Panc1 (cell line): ENCODE data around the gene EHD4. TPM values are rescaled to one million over a fixed set of nuclear protein-coding genes. Genes with fewer than 3 reads are reported as not detected.

ENCODE experiments used
- ATAC-seq: fragments of 200-7000 bp; cut with Tn5 transposase; 2 replicates; pipeline ENCODE4 v1.9.1; 2020; ENCODE audit warnings: mild to moderate bottlenecking, moderate library complexity
- BruUV-seq: library from RNA; stranded (reverse); fragments of 400-500 nt; replicated peaks from 2 replicates; lab custom pipeline; 2021; lab: Mats Ljungman, UMichigan
- CTCF ChIA-PET: fragments of 300-600 bp; sonication (Branson Sonifier 250); formaldehyde crosslinking; loops from one replicate; lab custom pipeline; 2022; ENCODE audit warnings: antibody characterized with exemption; lab: Charles Lee
- POLR2A ChIA-PET: fragments of 300-600 bp; sonication (Branson Sonifier 250); formaldehyde crosslinking; loops from one replicate; lab custom pipeline; 2022; ENCODE audit warnings: antibody characterized with exemption; lab: Charles Lee
- DNase-seq: peaks from one replicate; pipeline ENCODE4 v3.0.0-alpha.2; 2010; ENCODE audit warnings: low read depth, low spot score
- H3K27ac ChIP-seq: 2 replicates; pipeline ENCODE4 v1.5.1; 2011; ENCODE audit warnings: mild to moderate bottlenecking, low read length, inconsistent platforms
- H3K27me3 ChIP-seq: fragments of 200-500 bp; sonication (Bioruptor generic); 2 replicates; pipeline ENCODE4 v1.6.0; 2014; ENCODE audit warnings: low read length, inconsistent platforms; ENCODE audit not compliant: control insufficient read depth, insufficient read depth
- H3K36me3 ChIP-seq: fragments of 200-500 bp; sonication (Bioruptor generic); 2 replicates; pipeline ENCODE4 v1.5.1; 2014; ENCODE audit warnings: inconsistent platforms, mild to moderate bottlenecking, low read length, moderate library complexity; ENCODE audit not compliant: control insufficient read depth, insufficient read depth
- H3K4me1 ChIP-seq: 2 replicates; pipeline ENCODE4 v1.5.1; 2011; ENCODE audit warnings: inconsistent platforms, mild to moderate bottlenecking, low read length, moderate library complexity; ENCODE audit not compliant: control insufficient read depth, insufficient read depth
- H3K4me3 ChIP-seq, 2 experiments: 2 replicates each; pipeline ENCODE4 v1.5.1; 2011 to 2012; ENCODE audit warnings: low read depth in 2 of 2, low read length in 2 of 2, mild to moderate bottlenecking in 2 of 2, inconsistent platforms in 1 of 2, moderate library complexity in 1 of 2
- H3K9me3 ChIP-seq: fragments of 200-500 bp; sonication (Bioruptor generic); 2 replicates; pipeline ENCODE4 v1.5.1; 2014; ENCODE audit warnings: low read depth, mild to moderate bottlenecking, inconsistent platforms, low read length, moderate library complexity; ENCODE audit not compliant: control insufficient read depth, insufficient read depth
- POLR2AphosphoS5 ChIP-seq: IDR thresholded peaks from 2 replicates; pipeline ENCODE4 v1.6.1; 2012; ENCODE audit warnings: mild to moderate bottlenecking, low read depth, low read length, moderate library complexity
- SIN3A ChIP-seq: IDR thresholded peaks from 2 replicates; pipeline ENCODE4 v1.6.1; 2012; ENCODE audit warnings: low read depth, mild to moderate bottlenecking, low read length, moderate library complexity, borderline replicate concordance; ENCODE audit not compliant: insufficient read depth
- TCF7L2 ChIP-seq: IDR thresholded peaks from 2 replicates; pipeline ENCODE4 v1.6.1; 2011; ENCODE audit warnings: mild to moderate bottlenecking, low read depth, low read length, inconsistent platforms
- in situ Hi-C: cut with HindIII; loops from 2 replicates; pipeline ENCODE4 v1.10.0; 2016; ENCODE audit warnings: low sequenced_read_pairs, low pct_unique_long_range_greater_than_20kb
- intact Hi-C: fragments of 100-400 bp; cut with micrococcal nuclease; formaldehyde crosslinking; loops from one replicate; pipeline ENCODE4 v1.10.0; 2022; ENCODE audit not compliant: unreplicated experiment
- total RNA-seq: library from RNA; stranded (reverse); gene quantifications from one replicate; pipeline ENCODE4 v1.2.1, GENCODE V29; 2021; ENCODE audit not compliant: unreplicated experiment
- TF ChIP-seq, protein P1 (sequence below): fragments of 450-650 bp; IDR thresholded peaks from 2 replicates; pipeline ENCODE4 v1.5.1; 2017; ENCODE audit warnings: mild to moderate bottlenecking
- TF ChIP-seq, protein P2 (sequence below), 2 experiments: IDR thresholded peaks; 2 replicates each; pipeline ENCODE4 v1.6.1; 2011 to 2012; ENCODE audit warnings: low read depth in 2 of 2, control low read depth in 1 of 2, low read length in 1 of 2, mild to moderate bottlenecking in 1 of 2, moderate library complexity in 1 of 2; ENCODE audit not compliant: insufficient read depth in 1 of 2

EHD4 gene
- total RNA-seq, 1 experiment from 2014 or later: 43.2 TPM

DNA sequence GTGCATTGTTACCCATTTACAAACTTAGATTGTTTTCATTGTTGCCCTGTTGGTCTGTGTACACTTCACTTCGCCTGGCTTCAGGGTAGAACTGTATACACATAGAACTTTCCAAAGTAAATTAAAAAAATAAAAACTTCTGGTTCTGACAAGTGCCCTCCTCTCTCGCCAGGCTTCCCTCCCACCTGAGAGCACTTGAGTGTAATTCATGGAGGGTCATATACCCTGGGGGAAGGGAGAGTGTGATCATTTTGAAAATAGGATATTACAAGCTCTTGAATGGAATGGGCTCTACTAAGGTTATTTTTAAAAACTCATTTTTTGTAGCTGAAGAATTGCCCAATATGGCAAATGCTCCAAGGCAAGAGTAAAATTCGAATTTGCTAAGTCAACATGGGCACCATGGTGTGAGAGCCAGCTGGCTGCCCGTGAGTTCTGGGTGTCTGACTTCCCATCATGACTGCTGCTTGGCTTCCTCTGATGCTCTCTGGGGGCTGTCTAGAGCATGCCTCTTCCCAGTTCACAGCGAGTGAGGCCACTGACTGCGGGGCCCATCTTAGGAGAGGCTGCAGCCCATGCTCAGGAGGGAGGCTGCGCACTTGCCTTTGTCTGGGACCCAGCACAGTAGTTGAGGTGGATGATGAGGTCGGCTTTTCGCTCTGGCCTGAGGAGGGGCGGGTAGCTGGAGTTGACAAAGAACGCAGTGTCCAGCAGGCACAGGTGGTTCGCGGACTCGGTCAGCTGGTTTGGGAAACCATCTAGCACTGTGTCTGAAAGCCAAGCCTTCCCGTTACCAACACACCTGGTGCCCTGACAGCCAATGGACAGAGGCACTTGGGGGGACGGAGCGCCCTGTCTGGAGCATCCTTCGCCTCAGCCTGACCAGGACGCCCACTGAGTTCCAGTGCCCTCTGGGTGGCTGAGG lies 13.1 kb upstream of the EHD4 start:
- no peak overlapping the region for H3K4me3 ChIP-seq
- intact Hi-C loops (loop anchor here (5.0 kb wide), 1 partner anchor 152 kb away; no protein-coding TSS in a partner anchor), in situ Hi-C loops (no loop called here)
- no peaks in the 10 kb centered on the region for H3K9me3 ChIP-seq
- POLR2A ChIA-PET: interaction anchor here (1.4 kb wide), 1 partner anchor 13 kb away, joined by 4 read pairs; the partner anchor contains the start of gene EHD4
- H3K27ac ChIP-seq: no peak overlapping the region
- no peaks in the 10 kb centered on the region; the same call in 1 of the 2 replicates for H3K4me1 ChIP-seq
- TF ChIP-seq TCF7L2: no peak
- TF ChIP-seq POLR2AphosphoS5: no peak
- TF ChIP-seq, protein P1, sequence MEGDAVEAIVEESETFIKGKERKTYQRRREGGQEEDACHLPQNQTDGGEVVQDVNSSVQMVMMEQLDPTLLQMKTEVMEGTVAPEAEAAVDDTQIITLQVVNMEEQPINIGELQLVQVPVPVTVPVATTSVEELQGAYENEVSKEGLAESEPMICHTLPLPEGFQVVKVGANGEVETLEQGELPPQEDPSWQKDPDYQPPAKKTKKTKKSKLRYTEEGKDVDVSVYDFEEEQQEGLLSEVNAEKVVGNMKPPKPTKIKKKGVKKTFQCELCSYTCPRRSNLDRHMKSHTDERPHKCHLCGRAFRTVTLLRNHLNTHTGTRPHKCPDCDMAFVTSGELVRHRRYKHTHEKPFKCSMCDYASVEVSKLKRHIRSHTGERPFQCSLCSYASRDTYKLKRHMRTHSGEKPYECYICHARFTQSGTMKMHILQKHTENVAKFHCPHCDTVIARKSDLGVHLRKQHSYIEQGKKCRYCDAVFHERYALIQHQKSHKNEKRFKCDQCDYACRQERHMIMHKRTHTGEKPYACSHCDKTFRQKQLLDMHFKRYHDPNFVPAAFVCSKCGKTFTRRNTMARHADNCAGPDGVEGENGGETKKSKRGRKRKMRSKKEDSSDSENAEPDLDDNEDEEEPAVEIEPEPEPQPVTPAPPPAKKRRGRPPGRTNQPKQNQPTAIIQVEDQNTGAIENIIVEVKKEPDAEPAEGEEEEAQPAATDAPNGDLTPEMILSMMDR: no peak
- TF ChIP-seq, protein P2, sequence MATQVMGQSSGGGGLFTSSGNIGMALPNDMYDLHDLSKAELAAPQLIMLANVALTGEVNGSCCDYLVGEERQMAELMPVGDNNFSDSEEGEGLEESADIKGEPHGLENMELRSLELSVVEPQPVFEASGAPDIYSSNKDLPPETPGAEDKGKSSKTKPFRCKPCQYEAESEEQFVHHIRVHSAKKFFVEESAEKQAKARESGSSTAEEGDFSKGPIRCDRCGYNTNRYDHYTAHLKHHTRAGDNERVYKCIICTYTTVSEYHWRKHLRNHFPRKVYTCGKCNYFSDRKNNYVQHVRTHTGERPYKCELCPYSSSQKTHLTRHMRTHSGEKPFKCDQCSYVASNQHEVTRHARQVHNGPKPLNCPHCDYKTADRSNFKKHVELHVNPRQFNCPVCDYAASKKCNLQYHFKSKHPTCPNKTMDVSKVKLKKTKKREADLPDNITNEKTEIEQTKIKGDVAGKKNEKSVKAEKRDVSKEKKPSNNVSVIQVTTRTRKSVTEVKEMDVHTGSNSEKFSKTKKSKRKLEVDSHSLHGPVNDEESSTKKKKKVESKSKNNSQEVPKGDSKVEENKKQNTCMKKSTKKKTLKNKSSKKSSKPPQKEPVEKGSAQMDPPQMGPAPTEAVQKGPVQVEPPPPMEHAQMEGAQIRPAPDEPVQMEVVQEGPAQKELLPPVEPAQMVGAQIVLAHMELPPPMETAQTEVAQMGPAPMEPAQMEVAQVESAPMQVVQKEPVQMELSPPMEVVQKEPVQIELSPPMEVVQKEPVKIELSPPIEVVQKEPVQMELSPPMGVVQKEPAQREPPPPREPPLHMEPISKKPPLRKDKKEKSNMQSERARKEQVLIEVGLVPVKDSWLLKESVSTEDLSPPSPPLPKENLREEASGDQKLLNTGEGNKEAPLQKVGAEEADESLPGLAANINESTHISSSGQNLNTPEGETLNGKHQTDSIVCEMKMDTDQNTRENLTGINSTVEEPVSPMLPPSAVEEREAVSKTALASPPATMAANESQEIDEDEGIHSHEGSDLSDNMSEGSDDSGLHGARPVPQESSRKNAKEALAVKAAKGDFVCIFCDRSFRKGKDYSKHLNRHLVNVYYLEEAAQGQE (IDR thresholded peaks at IDR 0.05; ENCODE audit: insufficient read depth in 1 of 2, low read depth in 2 of 2, low read length in 1 of 2): no peak
- TF ChIP-seq SIN3A: no peak
- CTCF ChIA-PET: interaction anchor here (1.0 kb wide), 1 partner anchor 99 kb away, joined by 3 read pairs; no protein-coding TSS in a partner anchor
- ATAC-seq (no peak), DNase-seq (no peak)
- H3K36me3 ChIP-seq: no peaks in the 10 kb centered on the region
- no TSS peak for BruUV-seq
- no peaks in the 10 kb centered on the region for H3K27me3 ChIP-seq

DNA sequence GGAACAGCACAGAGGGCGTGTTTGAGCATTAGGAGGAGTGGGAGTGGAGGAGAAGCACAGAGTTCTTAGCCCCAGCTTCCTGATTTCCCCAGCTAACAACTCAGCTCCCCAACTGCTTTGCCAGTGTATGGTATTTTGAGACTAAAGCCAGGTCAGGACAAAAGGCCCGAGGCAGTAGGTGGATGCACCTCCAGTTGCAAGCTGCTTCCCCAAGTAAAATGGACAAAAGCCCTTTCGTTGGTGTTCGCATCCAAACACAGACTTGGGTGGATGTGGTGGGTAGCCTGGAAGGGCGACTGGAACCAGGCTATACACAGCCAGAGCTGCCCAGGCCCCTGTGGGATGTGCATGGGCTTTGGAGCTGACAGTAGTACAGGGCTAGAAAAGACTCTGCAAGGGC lies 12.3 kb upstream of the EHD4 start:
- Histone ChIP-seq H3K4me1 (no peaks in the 10 kb centered on the region; the same call in 1 of the 2 replicates), H3K27me3 (no peaks in the 10 kb centered on the region), H3K27ac (no peak overlapping the region), H3K36me3 (no peaks in the 10 kb centered on the region), H3K4me3 (no peak overlapping the region), H3K9me3 (no peaks in the 10 kb centered on the region)
- DNase-seq (no peak), ATAC-seq (no peak)
- TF ChIP-seq, protein P2 (IDR thresholded peaks at IDR 0.05; ENCODE audit: insufficient read depth in 1 of 2, low read depth in 2 of 2, low read length in 1 of 2): no peak
- TF ChIP-seq, protein P1: no peak
- no peak for TF ChIP-seq POLR2AphosphoS5
- TF ChIP-seq TCF7L2: no peak
- no peak for TF ChIP-seq SIN3A
- intact Hi-C loops (loop anchor here (5.0 kb wide), 1 partner anchor 153 kb away; no protein-coding TSS in a partner anchor), in situ Hi-C loops (no loop called here)
- ChIA-PET CTCF (interaction anchor here (1.0 kb wide), 1 partner anchor 100 kb away, joined by 3 read pairs; no protein-coding TSS in a partner anchor), POLR2A (interaction anchor here (1.4 kb wide), 1 partner anchor 12 kb away, joined by 4 read pairs; the partner anchor contains the start of gene EHD4)
- no TSS peak for BruUV-seq
